Astrocyte of the spinal cord (primary cell): Measurements from ENCODE around the gene APH1A.
"Not testable (repeated sequence)": the region's sequence is repeated elsewhere in the genome, so short reads cannot be mapped to it uniquely, and the experiment has no call there.

Source experiments
- DNase-seq: peaks from one replicate; pipeline ENCODE4 v3.0.0; 2011; ENCODE audit warnings: low read depth, low spot score
- H3K4me3 ChIP-seq: 2 replicates; pipeline ENCODE4 v1.5.1; 2011; ENCODE audit warnings: low read depth, mild to moderate bottlenecking, low read length, moderate library complexity
- in situ Hi-C: cut with HindIII; loops from 2 replicates; pipeline ENCODE4 v1.10.0; 2017; ENCODE audit warnings: low sequenced_read_pairs
- TF ChIP-seq, protein P1 (sequence below): IDR thresholded peaks from 2 replicates; pipeline ENCODE4 v1.5.1; 2012; ENCODE audit warnings: low read depth, mild to moderate bottlenecking, low read length, inconsistent platforms

Gene APH1A

DNA sequence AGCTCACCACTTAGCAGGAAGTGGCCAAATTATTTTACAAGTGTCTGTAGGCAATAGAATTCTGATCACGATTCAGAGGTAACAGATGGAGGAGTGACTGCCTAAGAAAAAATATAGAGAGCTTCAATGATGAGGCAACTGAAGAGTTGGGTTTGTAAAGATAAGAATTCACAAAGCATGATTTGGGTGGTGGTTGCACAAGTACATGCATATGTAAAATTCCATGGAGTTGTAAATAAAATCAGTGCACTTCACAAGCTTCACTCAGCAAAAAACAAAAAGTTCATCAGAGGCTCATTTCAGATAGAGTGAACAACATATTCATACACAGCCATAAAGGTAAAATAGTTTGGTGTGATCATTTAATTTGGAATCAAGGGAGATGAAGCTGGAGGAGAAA is 43.8 kb downstream of the APH1A start:
- TF ChIP-seq, protein P1, sequence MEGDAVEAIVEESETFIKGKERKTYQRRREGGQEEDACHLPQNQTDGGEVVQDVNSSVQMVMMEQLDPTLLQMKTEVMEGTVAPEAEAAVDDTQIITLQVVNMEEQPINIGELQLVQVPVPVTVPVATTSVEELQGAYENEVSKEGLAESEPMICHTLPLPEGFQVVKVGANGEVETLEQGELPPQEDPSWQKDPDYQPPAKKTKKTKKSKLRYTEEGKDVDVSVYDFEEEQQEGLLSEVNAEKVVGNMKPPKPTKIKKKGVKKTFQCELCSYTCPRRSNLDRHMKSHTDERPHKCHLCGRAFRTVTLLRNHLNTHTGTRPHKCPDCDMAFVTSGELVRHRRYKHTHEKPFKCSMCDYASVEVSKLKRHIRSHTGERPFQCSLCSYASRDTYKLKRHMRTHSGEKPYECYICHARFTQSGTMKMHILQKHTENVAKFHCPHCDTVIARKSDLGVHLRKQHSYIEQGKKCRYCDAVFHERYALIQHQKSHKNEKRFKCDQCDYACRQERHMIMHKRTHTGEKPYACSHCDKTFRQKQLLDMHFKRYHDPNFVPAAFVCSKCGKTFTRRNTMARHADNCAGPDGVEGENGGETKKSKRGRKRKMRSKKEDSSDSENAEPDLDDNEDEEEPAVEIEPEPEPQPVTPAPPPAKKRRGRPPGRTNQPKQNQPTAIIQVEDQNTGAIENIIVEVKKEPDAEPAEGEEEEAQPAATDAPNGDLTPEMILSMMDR = no peak
- no peak overlapping the region for H3K4me3 ChIP-seq
- DNase-seq = no peak
- in situ Hi-C loops = no loop called here

DNA sequence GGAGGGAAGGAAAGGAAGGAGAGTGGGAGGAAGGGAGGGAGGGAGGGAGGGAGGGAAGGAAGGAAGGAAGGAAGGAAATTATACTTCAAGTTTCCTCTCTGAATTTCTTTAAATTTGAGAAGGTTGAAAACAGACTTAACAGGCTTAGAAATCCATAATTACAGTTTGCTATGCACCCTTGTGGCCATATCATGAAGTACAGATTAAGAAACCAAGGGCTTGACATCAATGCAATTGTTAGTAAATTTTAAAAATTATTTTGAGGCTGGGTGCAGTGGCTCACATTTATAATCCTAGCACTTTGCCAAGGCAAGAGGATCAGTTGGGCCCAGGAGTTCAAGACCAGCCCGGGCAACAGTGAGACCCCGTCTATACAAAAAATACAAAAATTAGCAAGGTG is 47.3 kb downstream of the APH1A start:
- in situ Hi-C loops = no loop called here
- TF ChIP-seq, protein P1 = peak; percentile 58
- peak; percentile 36 for DNase-seq
- H3K4me3 ChIP-seq = no peak overlapping the region

DNA sequence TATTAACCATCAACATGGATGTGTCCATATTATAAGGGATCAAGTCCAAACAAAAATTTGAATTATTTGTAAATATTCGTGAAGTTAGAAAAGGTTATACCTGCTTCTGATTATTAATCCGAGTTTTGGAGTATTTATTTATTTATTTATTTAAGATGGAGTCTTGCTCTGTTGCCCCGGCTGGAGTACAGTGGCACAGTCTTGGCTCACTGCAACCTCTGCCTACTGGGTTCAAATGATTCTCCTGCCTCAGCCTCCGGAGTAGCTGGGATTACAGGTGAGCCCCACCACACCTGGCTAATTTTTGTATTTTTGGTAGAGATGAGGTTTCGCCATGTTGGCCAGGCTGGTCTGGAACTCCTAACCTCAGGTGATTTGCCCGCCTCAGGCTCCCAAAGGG is 53.0 kb downstream of the APH1A start:
- H3K4me3 ChIP-seq, in situ Hi-C loops, DNase-seq: not testable (repeated sequence)
